Measurements from ENCODE around the gene EPHB6.

EPHB6 gene

GRCh38 chr7:142887282-142888015, 32.6 kb downstream of the EPHB6 start:
- no peak overlapping the region for H3K4me3 Mint-ChIP-seq
- no peaks in the 10 kb centered on the region for H3K36me3 Mint-ChIP-seq
- no peak overlapping the region for H3K27ac Mint-ChIP-seq
- H3K27me3 Mint-ChIP-seq, result no peaks in the 10 kb centered on the region
- no peaks in the 10 kb centered on the region for H3K9me3 Mint-ChIP-seq (ENCODE audit: low read depth)
- H3K4me1 Mint-ChIP-seq (ENCODE audit: low read depth), result no peaks in the 10 kb centered on the region

GRCh38 chr7:142889816-142890215, 34.9 kb downstream of the EPHB6 start:
- H3K36me3 Mint-ChIP-seq, result no peaks in the 10 kb centered on the region
- no peaks in the 10 kb centered on the region for H3K27me3 Mint-ChIP-seq
- no peaks in the 10 kb centered on the region for H3K4me1 Mint-ChIP-seq (ENCODE audit: low read depth)
- H3K27ac Mint-ChIP-seq, result no peak overlapping the region
- no peaks in the 10 kb centered on the region for H3K9me3 Mint-ChIP-seq (ENCODE audit: low read depth)
- H3K4me3 Mint-ChIP-seq, result no peak overlapping the region

- H3K9me3 Mint-ChIP-seq (ENCODE audit: low read depth), result no peaks in the 10 kb centered on the region
- no peaks in the 10 kb centered on the region for H3K4me1 Mint-ChIP-seq (ENCODE audit: low read depth)
- H3K4me3 Mint-ChIP-seq, result no peak overlapping the region
- H3K27ac Mint-ChIP-seq, result no peak overlapping the region
- no peaks in the 10 kb centered on the region for H3K36me3 Mint-ChIP-seq
- H3K27me3 Mint-ChIP-seq, result no peaks in the 10 kb centered on the region
These were observed 36.1 kb downstream of the EPHB6 start for GRCh38 chr7:142890874-142891485.

- H3K4me1 Mint-ChIP-seq (ENCODE audit: low read depth), result no peaks in the 10 kb centered on the region
- no peak overlapping the region for H3K4me3 Mint-ChIP-seq
- H3K36me3 Mint-ChIP-seq, result no peaks in the 10 kb centered on the region
- H3K27ac Mint-ChIP-seq, result no peak overlapping the region
- H3K27me3 Mint-ChIP-seq, result no peaks in the 10 kb centered on the region
- no peaks in the 10 kb centered on the region for H3K9me3 Mint-ChIP-seq (ENCODE audit: low read depth)
These were observed 36.7 kb downstream of the EPHB6 start for GRCh38 chr7:142891490-142892082.

- H3K4me3 Mint-ChIP-seq, result no peak overlapping the region
- no peaks in the 10 kb centered on the region for H3K4me1 Mint-ChIP-seq (ENCODE audit: low read depth)
- H3K36me3 Mint-ChIP-seq, result no peaks in the 10 kb centered on the region
- H3K9me3 Mint-ChIP-seq (ENCODE audit: low read depth), result no peaks in the 10 kb centered on the region
- no peak overlapping the region for H3K27ac Mint-ChIP-seq
- no peaks in the 10 kb centered on the region for H3K27me3 Mint-ChIP-seq
These were observed 38.1 kb downstream of the EPHB6 start for GRCh38 chr7:142892951-142893350.

GRCh38 chr7:142894112-142894984, 39.5 kb downstream of the EPHB6 start:
- Mint-ChIP-seq H3K27me3 (no peaks in the 10 kb centered on the region), H3K4me1 (ENCODE audit: low read depth) (no peaks in the 10 kb centered on the region), H3K27ac (no peak overlapping the region), H3K9me3 (ENCODE audit: low read depth) (no peaks in the 10 kb centered on the region), H3K36me3 (no peaks in the 10 kb centered on the region), H3K4me3 (no peak overlapping the region)

GRCh38 chr7:142894985-142895593, 40.2 kb downstream of the EPHB6 start:
- Mint-ChIP-seq H3K9me3 (ENCODE audit: low read depth) (no peaks in the 10 kb centered on the region), H3K36me3 (no peaks in the 10 kb centered on the region), H3K27ac (no peak overlapping the region), H3K4me1 (ENCODE audit: low read depth) (no peaks in the 10 kb centered on the region), H3K27me3 (no peaks in the 10 kb centered on the region), H3K4me3 (no peak overlapping the region)

GRCh38 chr7:142896151-142896550, 41.3 kb downstream of the EPHB6 start:
- no peaks in the 10 kb centered on the region for H3K36me3 Mint-ChIP-seq
- H3K27ac Mint-ChIP-seq, result no peak overlapping the region
- H3K27me3 Mint-ChIP-seq, result no peaks in the 10 kb centered on the region
- no peak overlapping the region for H3K4me3 Mint-ChIP-seq
- no peaks in the 10 kb centered on the region for H3K9me3 Mint-ChIP-seq (ENCODE audit: low read depth)
- H3K4me1 Mint-ChIP-seq (ENCODE audit: low read depth), result no peaks in the 10 kb centered on the region

- no peaks in the 10 kb centered on the region for H3K9me3 Mint-ChIP-seq (ENCODE audit: low read depth)
- H3K36me3 Mint-ChIP-seq, result no peaks in the 10 kb centered on the region
- no peaks in the 10 kb centered on the region for H3K27me3 Mint-ChIP-seq
- no peak overlapping the region for H3K4me3 Mint-ChIP-seq
- H3K27ac Mint-ChIP-seq, result no peak overlapping the region
- H3K4me1 Mint-ChIP-seq (ENCODE audit: low read depth), result no peaks in the 10 kb centered on the region
These were observed 42.0 kb downstream of the EPHB6 start for GRCh38 chr7:142896741-142897379.

GRCh38 chr7:142897691-142898090, 42.8 kb downstream of the EPHB6 start:
- H3K36me3 Mint-ChIP-seq, result no peaks in the 10 kb centered on the region
- H3K27me3 Mint-ChIP-seq, result no peaks in the 10 kb centered on the region
- no peak overlapping the region for H3K27ac Mint-ChIP-seq
- H3K4me1 Mint-ChIP-seq (ENCODE audit: low read depth), result no peaks in the 10 kb centered on the region
- H3K9me3 Mint-ChIP-seq (ENCODE audit: low read depth), result no peaks in the 10 kb centered on the region
- H3K4me3 Mint-ChIP-seq, result no peak overlapping the region

GRCh38 chr7:142898377-142899170, 43.7 kb downstream of the EPHB6 start:
- H3K4me1 Mint-ChIP-seq (ENCODE audit: low read depth), result no peaks in the 10 kb centered on the region
- no peak overlapping the region for H3K27ac Mint-ChIP-seq
- H3K9me3 Mint-ChIP-seq (ENCODE audit: low read depth), result no peaks in the 10 kb centered on the region
- no peaks in the 10 kb centered on the region for H3K27me3 Mint-ChIP-seq
- H3K4me3 Mint-ChIP-seq, result no peak overlapping the region
- peaks cover 2% of the 10 kb centered on the region for H3K36me3 Mint-ChIP-seq

- Mint-ChIP-seq H3K27ac (no peak overlapping the region), H3K27me3 (no peaks in the 10 kb centered on the region), H3K4me1 (ENCODE audit: low read depth) (no peaks in the 10 kb centered on the region), H3K36me3 (peaks cover 2% of the 10 kb centered on the region), H3K9me3 (ENCODE audit: low read depth) (no peaks in the 10 kb centered on the region), H3K4me3 (no peak overlapping the region)
These were observed 44.8 kb downstream of the EPHB6 start for GRCh38 chr7:142899661-142900060.

GRCh38 chr7:142901426-142902259, 46.8 kb downstream of the EPHB6 start:
- H3K36me3 Mint-ChIP-seq, result peaks cover 2% of the 10 kb centered on the region
- H3K4me3 Mint-ChIP-seq, result no peak overlapping the region
- no peak overlapping the region for H3K27ac Mint-ChIP-seq
- H3K4me1 Mint-ChIP-seq (ENCODE audit: low read depth), result no peaks in the 10 kb centered on the region
- H3K27me3 Mint-ChIP-seq, result no peaks in the 10 kb centered on the region
- no peaks in the 10 kb centered on the region for H3K9me3 Mint-ChIP-seq (ENCODE audit: low read depth)
